Measurements from ENCODE around the gene ACBD4. TPM values are rescaled to one million over a fixed set of nuclear protein-coding genes. Genes with fewer than 3 reads are reported as not detected.
"Not testable (repeated sequence)": the region's sequence is repeated elsewhere in the genome, so short reads cannot be mapped to it uniquely, and the experiment has no call there.

ACBD4 gene
- total and polyA plus RNA-seq, 10 of the 15 experiments (the other 5 are each of a cell fraction or from before 2014, with no cell fraction given): 0.20 to 13.8 (median 6.9) TPM

- H3K4me2 ChIP-seq (ENCODE audit: control insufficient read depth, insufficient read depth); H3K27ac ChIP-seq (ENCODE audit: control insufficient read depth, insufficient read depth); H3K36me3 ChIP-seq (ENCODE audit: control insufficient read depth in 2 of 2, insufficient read depth in 2 of 2, low read length in 1 of 2); H3K27me3 ChIP-seq (replicated peaks in 1 of 2; ENCODE audit: control insufficient read depth in 2 of 2, insufficient read depth in 2 of 2, low read length in 1 of 2); H3K9me3 ChIP-seq (replicated peaks; ENCODE audit: control insufficient read depth, insufficient read depth, low read length); ATAC-seq; BruUV-seq (replicated peaks); H2AFZ ChIP-seq (ENCODE audit: control insufficient read depth, low read depth, low read length); DNase-seq (ENCODE audit: low read depth, low spot score); intact Hi-C loops (cut with micrococcal nuclease; ENCODE audit: unreplicated experiment); FAIRE-seq; H3K9ac ChIP-seq (ENCODE audit: control insufficient read depth, insufficient read depth, low read length); H3K4me1 ChIP-seq (ENCODE audit: control insufficient read depth, insufficient read depth, low read length); H3K79me2 ChIP-seq (ENCODE audit: control insufficient read depth, insufficient read depth, low read length); H4K20me1 ChIP-seq (ENCODE audit: control insufficient read depth, insufficient read depth); H3K4me3 ChIP-seq; SMC1A ChIA-PET (ENCODE audit: uncharacterized antibody, unreplicated experiment): not testable (repeated sequence)
- in situ Hi-C loops (cut with MboI): loop anchor here (10.0 kb wide), 1 partner anchor 350 kb away; no protein-coding TSS in a partner anchor
- ChIA-PET CTCF (interaction anchor here (3.0 kb wide), 1 partner anchor 11 kb away, joined by 11 read pairs; the partner anchor contains the start of gene ACBD4), RAD21 (ENCODE audit: unreplicated experiment) (interaction anchor here (1.3 kb wide), 1 partner anchor 11 kb away, joined by 4 read pairs; the partner anchor contains the start of gene ACBD4), POLR2A (interaction anchor here (1.6 kb wide), 1 partner anchor 11 kb away, joined by 3 read pairs; the partner anchor contains the start of gene ACBD4)
- 26% methylated on average over 5 of the region's 5 CpGs for WGBS (ENCODE audit: insufficient coverage, insufficient replicate concordance, low lambda C conversion rate, missing lambda C conversion rate)
Observed at GRCh38 chr17:45124797-45125122, 10.7 kb upstream of the ACBD4 start.

GRCh38 chr17:45125509-45125908, 10.0 kb upstream of the ACBD4 start:
- Histone ChIP-seq H3K9me3 (replicated peaks; ENCODE audit: control insufficient read depth, insufficient read depth, low read length) (no peaks in the 10 kb centered on the region), H3K27ac (ENCODE audit: control insufficient read depth, insufficient read depth) (no peak overlapping the region), H3K4me3 (no peak overlapping the region), H3K79me2 (ENCODE audit: control insufficient read depth, insufficient read depth, low read length) (no peaks in the 10 kb centered on the region), H3K9ac (ENCODE audit: control insufficient read depth, insufficient read depth, low read length) (no peak overlapping the region), H3K36me3 (ENCODE audit: control insufficient read depth in 2 of 2, insufficient read depth in 2 of 2, low read length in 1 of 2) (no peaks in the 10 kb centered on the region), H2AFZ (ENCODE audit: control insufficient read depth, low read depth, low read length) (no peak overlapping the region), H4K20me1 (ENCODE audit: control insufficient read depth, insufficient read depth) (no peaks in the 10 kb centered on the region), H3K4me1 (ENCODE audit: control insufficient read depth, insufficient read depth, low read length) (no peaks in the 10 kb centered on the region), H3K27me3 (replicated peaks in 1 of 2; ENCODE audit: control insufficient read depth in 2 of 2, insufficient read depth in 2 of 2, low read length in 1 of 2) (no peaks in the 10 kb centered on the region), H3K4me2 (ENCODE audit: control insufficient read depth, insufficient read depth) (no peak overlapping the region)
- no peak for FAIRE-seq
- WGBS (ENCODE audit: insufficient coverage, insufficient replicate concordance, low lambda C conversion rate, missing lambda C conversion rate): 87% methylated on average over 8 of the region's 8 CpGs
- no peak for TF ChIP-seq SREBF1 (IDR thresholded peaks at IDR 0.05; ENCODE audit: low read length)
- TF ChIP-seq BCL11A (IDR thresholded peaks at IDR 0.05; ENCODE audit: low read depth, low read length): no peak
- no peak for TF ChIP-seq CBFB (IDR thresholded peaks at IDR 0.05; ENCODE audit: low read depth)
- TF ChIP-seq NRF1 (conservative IDR thresholded peaks at IDR 0.05; ENCODE audit: low read depth, low read length): no peak
- TF ChIP-seq ZNF687 (IDR thresholded peaks at IDR 0.05): no peak
- no peak for TF ChIP-seq SMAD5 (IDR thresholded peaks at IDR 0.05; ENCODE audit: low read depth)
- TF ChIP-seq STAT1 (conservative IDR thresholded peaks at IDR 0.05): no peak
- CTCF ChIA-PET: interaction anchor here (3.0 kb wide), 1 partner anchor 10 kb away, joined by 11 read pairs; the partner anchor contains the start of gene ACBD4
- POLR2A ChIA-PET: interaction anchor here (1.6 kb wide), 1 partner anchor 10 kb away, joined by 3 read pairs; the partner anchor contains the start of gene ACBD4
- SMC1A ChIA-PET (ENCODE audit: uncharacterized antibody, unreplicated experiment): interaction anchor here (2.1 kb wide), 1 partner anchor 205 kb away, joined by 4 read pairs; no protein-coding TSS in a partner anchor
- RAD21 ChIA-PET (ENCODE audit: unreplicated experiment): interaction anchor here (1.3 kb wide), 1 partner anchor 10 kb away, joined by 4 read pairs; the partner anchor contains the start of gene ACBD4
- no peak for DNase-seq (ENCODE audit: low read depth, low spot score)
- intact Hi-C loops (cut with micrococcal nuclease; ENCODE audit: unreplicated experiment): no loop called here
- in situ Hi-C loops (cut with MboI): loop anchor here (10.0 kb wide), 1 partner anchor 351 kb away; no protein-coding TSS in a partner anchor
- no peak for ATAC-seq
- no TSS peak for BruUV-seq (replicated peaks)

All from GM12878 (cell line).